HL-60/S4 treated with retinoic acid at 250 ng/mL for 4 days and 3 days (cell line): ENCODE results near the gene CELF5.

Experiments
- in situ Hi-C: fragments of 300-500 bp; cut with MboI; formaldehyde crosslinking; loops from 2 replicates; pipeline ENCODE4 v1.7.0; 2022; ENCODE audit warnings: low sequenced_read_pairs

CELF5 gene

DNA sequence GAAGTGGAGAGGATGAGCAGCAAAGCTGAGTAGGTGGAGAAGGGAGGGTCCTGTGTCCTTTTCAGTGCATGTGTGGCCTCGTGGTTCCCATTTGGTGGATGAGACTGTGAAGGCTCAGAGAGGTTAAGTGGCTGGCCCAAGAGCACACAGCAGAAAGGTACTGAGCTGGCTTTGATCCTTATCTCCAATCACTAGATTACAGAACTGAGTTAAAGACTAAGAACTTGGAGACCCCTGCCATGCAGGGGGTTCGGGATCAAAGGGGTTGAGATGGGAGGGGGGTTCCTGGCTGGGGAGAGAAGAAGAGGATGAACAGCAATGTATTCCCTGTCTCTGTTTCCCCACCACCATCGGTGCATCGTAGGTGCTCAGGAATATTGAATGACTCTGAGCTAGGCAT lies 11.8 kb downstream of the CELF5 start:
- in situ Hi-C loops = no loop called here

DNA sequence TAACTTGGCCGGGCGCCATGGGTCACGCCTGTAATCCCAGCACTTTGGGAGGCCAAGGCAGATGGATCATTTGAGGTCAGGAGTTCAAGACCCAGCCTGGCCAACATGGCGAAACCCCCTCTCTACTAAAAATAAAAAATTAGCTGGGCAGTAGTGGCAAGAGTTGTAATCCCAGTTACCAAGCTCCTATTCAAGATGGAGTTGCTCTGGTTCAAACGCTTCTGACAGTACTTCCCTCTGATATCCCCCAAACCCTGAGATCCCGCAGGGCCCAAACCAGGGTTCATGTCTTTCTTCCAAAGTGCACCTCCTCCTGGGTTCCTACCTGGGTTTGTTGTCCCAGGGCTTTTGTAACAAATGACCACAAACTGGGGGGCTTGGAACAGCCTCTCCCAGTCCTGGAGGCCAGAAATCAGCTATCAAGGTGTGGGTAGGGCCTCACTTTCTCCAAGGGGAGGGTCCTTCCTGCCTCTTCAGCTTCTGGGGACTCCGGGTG lies 13.7 kb downstream of the CELF5 start:
- in situ Hi-C loops = no loop called here

DNA sequence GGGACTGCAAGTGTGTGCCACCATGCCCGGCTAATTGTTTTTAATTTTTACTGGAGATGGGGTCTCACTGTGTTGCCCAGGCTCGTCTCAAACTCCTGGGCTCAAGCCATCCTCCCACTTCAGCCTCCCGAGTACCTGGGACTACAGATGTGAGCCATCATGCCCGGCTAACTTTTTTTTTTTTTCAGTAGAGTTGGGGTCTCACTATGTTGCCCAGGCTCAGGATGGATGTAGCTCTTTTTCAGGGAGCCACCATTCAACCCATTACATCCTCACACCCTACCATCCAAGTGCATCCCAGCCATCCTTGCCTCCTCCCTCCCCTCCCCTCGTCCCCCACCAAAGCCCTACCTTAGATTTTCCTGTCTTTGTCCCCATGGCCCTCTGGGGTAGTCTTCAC lies 14.9 kb downstream of the CELF5 start:
- in situ Hi-C loops = no loop called here

DNA sequence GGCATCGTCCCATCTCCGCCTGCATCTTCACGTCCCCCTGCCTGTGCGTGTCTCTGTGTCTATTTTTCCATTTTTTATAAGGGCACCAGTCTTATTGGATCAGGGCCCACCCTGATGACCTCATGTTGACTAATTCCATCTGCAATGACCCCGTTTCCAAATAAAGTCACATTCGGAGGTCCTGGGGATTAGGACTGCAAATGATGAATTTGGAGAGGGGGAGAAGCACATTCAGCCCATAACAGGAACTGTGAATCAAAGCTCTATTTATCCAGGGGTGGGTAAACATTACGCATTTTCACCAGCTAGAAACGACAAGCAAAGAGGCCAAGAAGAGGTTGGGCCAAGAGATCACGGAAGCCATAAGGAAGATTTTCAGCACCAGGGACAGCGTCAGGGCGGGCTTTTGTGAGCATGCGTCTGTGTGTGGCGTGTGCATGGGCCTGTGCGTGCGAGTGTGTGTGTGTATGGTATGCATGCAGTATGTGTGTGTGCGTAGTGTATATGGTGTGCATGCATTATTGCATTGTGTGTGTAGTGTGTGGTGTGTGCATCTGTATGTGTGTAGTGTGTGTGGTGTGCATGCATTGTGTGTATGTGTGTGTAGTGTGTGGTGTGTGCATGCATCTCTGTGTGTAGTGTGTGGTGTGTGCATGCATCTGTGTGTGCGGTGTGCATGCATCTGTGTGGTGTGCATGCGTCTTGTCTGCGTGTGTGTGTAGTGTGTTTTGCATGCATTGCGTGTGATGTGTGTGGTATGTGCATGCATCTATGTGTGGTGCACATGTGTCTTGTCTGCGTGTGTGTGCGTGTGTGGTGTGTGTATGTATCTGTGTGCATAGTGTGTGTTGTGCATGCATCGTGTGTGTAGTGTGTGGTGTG lies 19.6 kb downstream of the CELF5 start:
- in situ Hi-C loops = no loop called here

DNA sequence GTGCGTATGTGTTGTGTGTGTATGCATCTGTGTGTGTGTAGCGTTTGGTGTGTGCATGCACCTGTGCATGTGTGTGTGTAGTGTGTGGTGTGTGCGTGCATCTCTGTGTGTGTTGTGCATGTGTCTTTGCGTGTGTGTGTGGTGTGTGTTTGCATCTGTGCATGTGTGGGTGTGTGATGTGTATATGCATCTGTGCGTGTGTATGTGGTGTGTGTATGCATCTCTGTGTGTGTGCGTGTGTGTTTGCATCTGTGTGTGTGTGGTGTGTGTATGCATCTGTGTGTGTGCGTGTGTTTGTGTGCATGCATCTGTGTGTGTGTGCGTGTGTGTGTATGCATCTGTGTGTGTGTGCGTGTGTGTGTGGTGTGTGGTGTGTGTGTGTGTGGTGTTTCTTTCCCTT lies 20.6 kb downstream of the CELF5 start:
- in situ Hi-C loops = no loop called here

DNA sequence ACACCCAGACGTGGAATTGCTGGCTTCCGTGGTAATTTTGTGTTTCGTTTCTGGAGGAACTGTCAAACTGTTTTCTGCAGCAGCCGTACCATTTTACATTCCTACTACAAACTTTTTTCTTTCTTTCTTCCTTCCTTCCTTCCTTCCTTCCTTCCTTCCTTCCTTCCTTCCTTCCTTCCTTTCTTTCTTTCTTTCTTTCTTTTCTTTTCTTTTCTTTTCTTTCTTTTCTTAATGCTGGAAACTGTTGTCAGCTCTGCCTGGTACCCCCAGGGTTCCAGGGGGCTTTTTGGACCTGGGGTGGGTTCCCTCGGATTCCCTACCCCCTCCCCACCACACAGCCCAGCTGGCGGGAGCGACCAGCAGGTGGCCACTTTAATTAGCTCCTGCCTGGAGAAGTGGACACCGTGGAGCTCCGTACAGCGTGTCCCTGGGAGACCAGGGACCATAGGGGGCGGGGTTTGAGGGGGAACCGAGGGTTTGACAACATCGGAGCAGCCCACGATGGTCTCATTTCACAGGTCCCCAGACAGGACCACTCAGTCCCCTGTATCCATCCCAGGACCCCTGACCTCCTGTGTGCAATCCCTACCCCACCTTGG lies 24.4 kb downstream of the CELF5 start:
- in situ Hi-C loops = no loop called here

DNA sequence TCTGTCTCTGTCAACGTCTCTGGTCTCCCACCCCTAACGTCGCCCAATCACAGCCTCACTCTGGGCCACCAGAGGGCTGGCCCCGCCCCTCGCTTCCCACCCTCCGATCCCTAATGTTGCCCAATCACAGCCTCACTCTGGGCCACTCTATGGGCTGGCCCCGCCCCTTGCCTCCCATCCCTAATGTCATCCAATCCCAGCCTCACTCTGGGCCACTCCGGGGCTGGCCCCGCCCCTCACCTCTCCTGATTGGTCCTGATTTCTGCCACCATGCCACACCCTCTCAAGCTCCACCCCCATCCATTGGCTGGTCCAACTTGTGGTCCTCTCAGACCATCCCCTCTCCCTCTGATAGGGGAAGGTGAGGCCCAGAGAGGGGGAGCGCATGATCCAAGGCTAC lies 24.9 kb downstream of the CELF5 start:
- in situ Hi-C loops = no loop called here

DNA sequence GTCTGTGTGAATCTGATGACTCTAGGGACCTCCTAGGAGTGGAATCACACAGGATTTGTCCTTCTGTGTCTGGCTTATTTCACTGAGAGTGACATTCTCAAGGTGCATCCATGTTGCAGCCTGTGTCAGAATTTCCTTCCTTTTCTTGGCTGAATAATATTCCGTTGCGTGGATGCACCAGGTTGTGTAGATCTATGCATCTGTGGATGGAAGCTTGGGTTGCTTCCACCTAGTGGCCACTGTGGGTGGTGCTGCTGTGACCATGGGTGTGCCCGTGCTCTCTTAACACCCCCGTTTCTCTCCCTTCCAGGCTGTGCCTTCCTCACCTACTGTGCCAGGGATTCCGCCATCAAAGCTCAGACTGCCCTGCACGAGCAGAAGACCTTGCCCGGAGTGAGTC lies 26.2 kb downstream of the CELF5 start:
- in situ Hi-C loops = no loop called here

DNA sequence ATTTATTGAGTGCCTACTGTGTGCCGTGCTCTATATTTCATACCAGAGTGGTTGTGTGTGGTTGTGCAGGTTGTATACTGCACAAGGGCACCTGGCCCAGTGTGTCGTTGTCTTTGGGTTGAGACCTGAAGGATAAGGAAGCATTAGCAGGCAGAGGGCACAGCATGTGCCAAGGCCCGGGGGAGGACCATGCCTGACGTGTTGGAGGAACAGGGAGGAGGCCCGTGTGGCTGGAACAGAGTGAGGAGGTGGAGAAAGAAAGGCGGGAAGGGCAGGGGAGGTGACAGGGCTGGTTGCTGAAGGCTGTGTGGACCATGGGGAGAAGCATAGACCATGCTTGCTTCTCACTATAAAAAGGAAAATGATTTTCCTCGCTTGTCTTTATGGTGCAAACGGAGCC lies 26.8 kb downstream of the CELF5 start:
- in situ Hi-C loops = no loop called here

DNA sequence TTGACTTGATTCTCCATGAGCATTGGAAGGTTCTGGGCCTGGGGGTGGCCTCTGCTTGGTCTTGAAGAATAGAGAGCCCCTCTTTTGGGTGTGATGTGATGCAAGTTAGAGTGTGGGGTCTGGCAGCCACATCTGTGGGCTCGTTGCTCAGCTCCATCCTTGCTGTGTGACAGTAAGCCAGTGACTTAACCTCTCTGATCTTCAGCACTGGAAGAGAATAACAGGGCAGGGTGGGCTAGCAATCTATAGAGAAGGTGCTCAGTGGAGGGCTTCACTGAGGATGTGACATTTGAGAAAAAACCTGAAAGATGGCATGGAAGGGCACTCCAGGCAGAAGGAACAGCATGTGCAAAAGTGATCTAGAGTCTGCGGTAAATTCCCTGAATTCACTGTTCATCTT lies 28.2 kb downstream of the CELF5 start:
- in situ Hi-C loops = no loop called here

DNA sequence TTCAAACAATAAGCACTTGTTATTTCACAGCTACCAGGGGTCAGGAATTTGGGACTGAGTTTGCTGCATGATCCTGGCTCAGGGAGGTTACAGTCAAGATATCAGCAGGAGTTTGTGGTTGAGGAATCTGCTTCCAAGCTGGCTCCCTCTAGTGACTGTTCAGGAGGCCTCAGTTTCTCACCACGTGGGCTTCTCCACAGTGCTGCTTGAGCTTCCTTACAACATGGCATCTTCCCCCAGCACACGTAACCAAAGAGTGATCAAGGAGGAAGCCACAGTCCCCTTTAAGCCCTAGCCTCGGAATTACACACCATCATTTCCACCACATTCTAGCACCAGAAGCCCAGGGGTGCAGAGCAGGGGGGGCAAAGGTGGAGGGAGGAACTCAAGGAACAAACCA lies 28.8 kb downstream of the CELF5 start:
- in situ Hi-C loops = no loop called here

DNA sequence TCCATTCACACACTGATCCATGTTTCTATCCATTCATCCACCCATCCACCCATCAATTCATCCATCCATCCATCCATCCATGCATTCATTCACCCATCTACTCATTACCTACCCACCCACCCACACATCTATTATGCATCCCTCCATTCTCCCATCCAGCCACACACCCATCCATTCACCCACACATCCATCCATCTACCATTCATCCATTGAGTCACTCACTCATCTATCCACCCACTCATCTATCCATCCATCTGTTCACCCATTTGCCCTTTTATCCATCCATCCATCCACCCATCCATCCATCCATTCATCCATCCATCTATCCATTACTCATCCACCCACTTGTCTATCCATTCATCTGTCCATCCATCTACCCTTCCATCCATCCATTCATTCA lies 30.1 kb downstream of the CELF5 start:
- in situ Hi-C loops = no loop called here

DNA sequence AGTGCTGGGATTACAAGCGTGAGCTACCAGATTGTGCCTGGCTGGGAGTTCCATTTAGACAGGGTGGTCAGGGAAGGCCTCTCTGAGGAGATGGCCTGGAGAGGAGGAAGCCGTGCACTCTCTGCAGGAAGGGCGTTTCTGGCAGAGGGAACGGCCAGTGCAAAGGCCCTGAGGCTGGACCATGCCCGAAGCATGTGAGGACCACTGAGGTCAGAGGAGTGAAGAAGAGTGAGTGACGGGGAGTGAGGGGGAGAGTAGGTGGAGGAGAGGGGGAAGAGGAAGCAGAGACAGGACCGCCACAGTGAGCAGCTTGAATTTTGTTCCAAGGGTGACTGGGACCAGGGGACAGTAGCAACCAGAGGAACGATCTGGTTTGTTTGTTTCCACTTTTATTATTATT lies 32.6 kb downstream of the CELF5 start:
- in situ Hi-C loops = no loop called here

DNA sequence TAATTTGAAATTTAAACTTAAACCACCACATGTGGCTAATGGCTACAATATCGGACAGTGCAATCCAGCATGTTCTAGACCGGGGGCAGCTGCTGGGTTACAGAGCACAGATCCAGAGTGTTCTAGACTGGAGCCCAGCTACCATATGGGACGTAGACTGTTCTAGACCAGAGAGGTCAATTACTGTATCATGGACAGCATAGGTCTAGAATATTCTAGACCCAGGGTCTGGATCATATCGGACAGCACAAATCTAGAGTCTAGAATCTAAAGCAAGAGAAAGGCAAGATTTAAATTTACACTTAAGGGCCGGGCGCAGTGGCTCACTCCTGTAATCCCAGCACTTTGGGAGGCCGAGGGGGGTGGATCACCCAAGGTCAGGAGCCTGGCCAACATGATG lies 37.9 kb downstream of the CELF5 start:
- in situ Hi-C loops = no loop called here

DNA sequence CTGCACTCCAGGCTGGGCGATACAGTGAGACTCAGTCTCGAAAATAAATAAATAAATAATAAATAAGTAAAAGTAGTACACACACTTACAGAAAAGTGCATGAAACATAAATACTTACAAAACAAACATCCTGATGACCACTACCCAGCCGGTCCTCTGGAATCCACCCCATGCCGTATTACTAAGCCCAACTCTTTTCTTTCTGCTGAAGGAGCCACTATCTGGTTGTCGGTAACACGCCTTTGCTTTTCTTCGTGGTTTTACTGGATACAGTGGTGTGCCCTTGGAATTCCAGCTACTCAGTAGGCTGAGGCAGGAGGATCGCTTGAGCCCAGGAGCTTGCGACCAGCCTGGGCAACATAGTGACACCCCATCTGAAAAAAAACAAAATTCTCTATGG lies 39.4 kb downstream of the CELF5 start:
- in situ Hi-C loops = no loop called here

DNA sequence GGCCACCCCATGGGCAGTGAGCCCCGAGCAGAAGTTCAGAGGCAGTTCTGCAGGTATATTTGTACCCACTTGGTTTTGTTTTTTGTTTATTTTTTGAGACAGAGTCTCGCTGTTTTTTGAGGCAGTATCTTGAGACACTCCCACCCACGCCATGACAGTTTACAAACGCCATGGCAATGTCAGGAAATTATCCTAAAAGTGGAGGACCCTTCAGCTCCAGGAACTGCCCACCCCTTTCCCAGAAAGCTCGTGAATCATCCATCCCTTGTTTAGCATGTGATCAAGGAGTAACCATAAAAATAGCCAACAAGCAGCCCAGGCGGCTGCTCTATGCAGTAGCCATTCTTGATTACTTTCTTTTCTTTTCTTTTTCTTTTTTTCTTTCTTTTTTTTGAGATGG lies 41.0 kb downstream of the CELF5 start:
- in situ Hi-C loops = no loop called here

DNA sequence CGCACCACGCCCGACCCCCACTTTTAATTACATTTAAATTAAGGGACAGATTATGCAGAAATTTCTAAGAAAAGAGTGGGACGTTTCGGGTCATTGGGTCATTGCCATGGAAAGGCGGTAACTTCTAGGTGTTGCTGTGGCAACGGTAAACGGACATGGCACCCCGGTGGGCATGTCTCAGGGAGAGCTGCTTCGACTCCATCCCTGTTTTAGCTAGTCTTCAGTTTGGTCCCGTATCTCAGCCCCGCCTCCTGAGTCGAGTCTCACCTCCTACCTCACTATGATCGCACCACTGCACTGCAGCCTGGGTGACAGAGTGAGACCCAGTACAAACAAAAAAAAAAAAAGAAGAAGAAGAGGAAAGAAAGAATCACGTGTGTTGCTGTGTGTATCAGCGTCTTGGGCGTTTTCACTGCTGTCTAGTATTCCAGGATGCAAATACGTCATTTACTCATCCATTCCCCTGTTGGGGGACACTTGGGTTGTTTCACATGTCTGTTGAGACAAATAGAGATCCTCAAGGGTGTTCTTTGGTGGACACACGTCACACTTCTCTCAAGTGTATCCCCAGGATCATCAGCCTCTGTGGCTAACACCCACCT lies 41.7 kb downstream of the CELF5 start:
- in situ Hi-C loops = no loop called here

DNA sequence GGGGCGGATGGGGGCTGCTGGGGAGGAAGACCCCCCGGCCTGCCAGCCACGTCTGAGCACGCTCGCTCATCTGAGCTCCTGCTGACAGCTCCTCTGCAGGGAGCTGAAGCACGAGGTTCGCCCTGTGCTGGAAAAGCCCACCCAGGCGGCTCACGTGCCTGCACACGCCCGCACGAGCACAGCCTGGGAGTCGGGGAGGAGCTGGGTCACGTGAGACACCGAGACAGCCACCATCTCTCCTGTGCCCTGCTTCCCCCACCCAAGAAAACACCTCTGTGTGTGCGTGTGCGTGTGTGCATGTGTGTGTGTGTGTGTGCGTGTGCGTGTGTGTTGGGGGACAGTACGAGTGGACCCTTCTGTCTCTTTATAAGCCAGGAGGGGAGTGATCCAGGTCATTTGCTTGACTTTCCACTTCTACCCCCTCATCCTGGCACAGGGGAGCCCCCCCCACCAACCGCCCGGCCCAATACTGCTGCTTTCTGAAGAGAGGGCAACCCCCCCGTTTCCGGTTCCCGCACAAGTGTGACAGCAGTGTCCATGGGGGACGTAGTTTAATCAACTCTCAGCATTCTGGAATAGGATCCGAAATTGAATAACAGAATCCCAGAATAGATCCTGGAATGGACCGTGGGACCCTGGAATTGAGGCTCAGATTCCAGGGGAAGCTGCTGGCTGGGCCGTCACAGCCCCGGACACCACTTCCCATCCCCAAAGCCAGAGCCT lies 42.5 kb downstream of the CELF5 start:
- in situ Hi-C loops = no loop called here

DNA sequence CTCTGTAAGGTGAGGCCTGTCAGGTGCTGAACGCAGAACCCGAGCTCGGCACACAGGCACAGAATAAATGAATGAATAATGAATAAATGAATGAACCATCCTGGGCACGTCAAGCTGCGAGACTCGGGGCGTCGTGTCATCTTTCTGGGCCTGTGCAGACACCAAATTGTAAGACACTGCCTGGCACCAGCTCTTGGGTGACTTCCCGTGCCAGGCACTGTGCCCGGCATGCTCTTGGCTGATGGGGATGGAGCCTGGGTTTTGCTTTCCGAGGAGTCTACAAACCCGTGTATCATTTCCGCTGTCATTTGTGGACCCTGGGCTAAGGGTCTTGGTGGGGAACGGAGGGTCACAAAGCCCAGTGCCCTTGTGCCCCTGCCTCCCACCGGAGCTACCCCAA lies 43.9 kb downstream of the CELF5 start:
- in situ Hi-C loops = no loop called here

DNA sequence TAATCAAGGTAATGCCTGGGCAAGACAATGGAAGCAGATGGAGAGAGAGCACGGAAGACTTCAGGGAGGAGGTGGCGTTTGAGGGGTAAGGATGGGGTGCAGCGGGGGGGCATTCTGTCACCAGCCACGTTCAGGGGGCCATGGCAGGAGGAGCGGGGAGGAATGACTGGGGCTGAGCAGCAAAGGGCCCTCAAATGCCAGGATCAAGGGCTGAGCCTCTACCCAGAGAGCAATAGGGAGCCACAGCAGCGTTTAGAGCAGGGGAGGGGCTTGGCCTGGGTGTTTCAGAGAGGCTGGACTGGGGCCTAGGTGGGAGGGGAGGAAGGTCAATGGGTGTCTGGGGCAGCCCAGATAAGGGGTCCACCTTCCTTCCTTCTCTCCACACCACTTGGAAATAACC lies 44.3 kb downstream of the CELF5 start:
- in situ Hi-C loops = no loop called here

DNA sequence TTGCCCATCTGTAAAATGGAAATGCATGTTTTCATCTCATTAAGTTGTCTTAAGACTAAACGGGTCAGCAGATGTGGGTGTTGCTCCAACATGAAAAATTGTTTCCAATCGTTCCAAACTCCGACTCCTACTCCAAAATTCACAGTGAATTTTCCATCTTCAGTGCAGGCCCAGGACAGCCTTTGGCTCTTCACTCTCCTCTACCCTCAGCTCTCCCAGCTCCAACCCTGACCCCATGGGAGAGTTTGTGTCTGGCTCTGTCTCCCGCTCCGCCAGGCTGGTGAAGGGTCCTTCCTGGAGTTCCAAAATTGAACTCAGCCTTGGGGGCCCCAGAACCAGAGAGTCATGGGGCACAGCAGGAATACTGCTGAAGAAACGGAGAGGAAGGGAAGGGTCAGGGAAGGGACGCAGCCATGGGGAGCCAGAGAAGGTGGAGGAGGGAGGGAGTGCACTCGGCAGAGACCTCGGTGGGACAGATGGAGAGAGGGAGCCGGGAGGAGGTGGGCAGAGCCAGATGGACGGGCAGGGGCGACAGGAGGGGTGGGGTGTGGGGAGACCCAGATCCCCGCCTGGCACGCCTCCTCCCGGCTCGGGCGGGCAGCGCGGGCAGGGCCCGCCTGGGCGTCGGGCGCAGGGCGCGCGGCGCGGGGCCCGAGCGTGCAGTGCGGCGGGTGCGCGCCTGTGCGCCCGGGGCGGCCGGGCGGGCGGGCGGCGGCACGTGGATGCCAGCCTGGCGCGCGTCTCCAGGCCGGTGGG lies 45.6 kb downstream of the CELF5 start:
- in situ Hi-C loops = no loop called here
